SU-DHL-6 (cell line): Measurements from ENCODE around the gene DNMT3A.

ENCODE experiments used
- H2AFZ ChIP-seq: fragments of 200-600 bp; sonication (generic); 2 replicates; pipeline ENCODE4 v1.6.1; 2014; ENCODE audit warnings: low read depth, mild to moderate bottlenecking, moderate library complexity, mixed read lengths, antibody characterized with exemption, low read length; ENCODE audit not compliant: severe bottlenecking
- H3F3A ChIP-seq: fragments of 200-600 bp; shearing (Covaris generic); 2 replicates; pipeline ENCODE4 v1.6.0; 2016; ENCODE audit warnings: antibody characterized with exemption, mild to moderate bottlenecking; ENCODE audit not compliant: insufficient read depth
- H3K27ac ChIP-seq: fragments of 200-600 bp; sonication (generic); 2 replicates; pipeline ENCODE4 v1.5.1; 2016; ENCODE audit warnings: low read depth, mild to moderate bottlenecking, low read length, moderate library complexity, mixed read lengths
- H3K27me3 ChIP-seq: fragments of 200-600 bp; sonication (generic), shearing (Covaris generic); 2 replicates; pipeline ENCODE4 v1.6.0; 2014; ENCODE audit warnings: mild to moderate bottlenecking, low read length
- H3K36me3 ChIP-seq: fragments of 200-600 bp; sonication (generic); 2 replicates; pipeline ENCODE4 v1.6.1; 2014; ENCODE audit warnings: mild to moderate bottlenecking, low read length, mixed read lengths
- H3K4me2 ChIP-seq: fragments of 300-600, 200-600 bp; shearing (Covaris generic), sonication (generic); 2 replicates; pipeline ENCODE4 v1.6.0; 2014; ENCODE audit warnings: low read length, low read depth, mild to moderate bottlenecking; ENCODE audit not compliant: poor library complexity, severe bottlenecking
- H3K4me3 ChIP-seq: fragments of 200-600 bp; sonication (generic); 2 replicates; pipeline ENCODE4 v1.5.1; 2014; ENCODE audit warnings: antibody characterized with exemption, low read length, mild to moderate bottlenecking, mixed read lengths; ENCODE audit not compliant: insufficient read depth, poor library complexity, severe bottlenecking
- H3K79me2 ChIP-seq: fragments of 200-600 bp; sonication (generic); 2 replicates; pipeline ENCODE4 v1.6.1; 2014; ENCODE audit warnings: mild to moderate bottlenecking, low read length, moderate library complexity; ENCODE audit not compliant: insufficient read depth
- H3K9ac ChIP-seq: fragments of 200-600 bp; sonication (generic); 2 replicates; pipeline ENCODE4 v1.7.0; 2014; ENCODE audit warnings: mild to moderate bottlenecking, low read length
- H3K9me2 ChIP-seq: fragments of 200-600 bp; sonication (generic); replicated peaks from 2 replicates; pipeline ENCODE4 v1.6.1; 2014; ENCODE audit warnings: low read length; ENCODE audit not compliant: insufficient read depth
- H3K9me3 ChIP-seq: fragments of 200-600 bp; sonication (generic); 2 replicates; pipeline ENCODE4 v1.6.1; 2014; ENCODE audit warnings: low read length, mixed read lengths; ENCODE audit not compliant: insufficient read depth
- H4K20me1 ChIP-seq: fragments of 200-600 bp; sonication (generic); 2 replicates; pipeline ENCODE4 v1.6.1; 2014; ENCODE audit warnings: low read depth, mild to moderate bottlenecking, antibody characterized with exemption, low read length, moderate library complexity, mixed read lengths
- EZH2phosphoT487 ChIP-seq: fragments of 200-600 bp; sonication (generic), shearing (Covaris generic); conservative IDR thresholded peaks from 2 replicates; pipeline ENCODE4 v1.6.1; 2018; ENCODE audit warnings: mild to moderate bottlenecking, antibody characterized with exemption, low read length, moderate library complexity, mixed read lengths
- TF ChIP-seq, protein P1 (sequence below): fragments of 200-600 bp; sonication (generic); IDR thresholded peaks from one replicate; pipeline ENCODE4 v1.5.1; 2017; ENCODE audit warnings: antibody characterized with exemption, mild to moderate bottlenecking, low read length, moderate library complexity; ENCODE audit not compliant: insufficient read depth, poor library complexity, severe bottlenecking

DNMT3A gene

DNA sequence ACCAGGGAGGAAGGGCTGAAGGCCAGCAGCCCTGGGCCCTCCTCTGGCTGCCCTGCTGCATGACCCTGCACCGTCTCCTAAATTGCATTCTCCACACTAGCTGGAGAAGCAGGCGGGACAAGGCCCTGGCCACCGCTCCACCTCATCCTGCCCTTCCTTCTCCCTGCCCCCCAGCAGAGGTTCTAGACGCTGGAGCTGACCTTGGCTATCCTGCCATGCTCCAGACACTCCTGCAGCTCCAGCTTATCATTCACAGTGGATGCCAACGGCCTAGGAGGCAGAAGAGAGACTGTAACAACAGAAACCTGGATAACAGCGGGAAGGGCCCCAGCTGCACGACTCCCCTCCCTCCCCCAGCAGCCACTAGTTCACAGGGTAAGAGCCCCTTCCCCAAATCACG is 105.0 kb downstream of the DNMT3A start:
- no peaks in the 10 kb centered on the region for H4K20me1 ChIP-seq
- H3K4me3 ChIP-seq, result no peak overlapping the region

DNA sequence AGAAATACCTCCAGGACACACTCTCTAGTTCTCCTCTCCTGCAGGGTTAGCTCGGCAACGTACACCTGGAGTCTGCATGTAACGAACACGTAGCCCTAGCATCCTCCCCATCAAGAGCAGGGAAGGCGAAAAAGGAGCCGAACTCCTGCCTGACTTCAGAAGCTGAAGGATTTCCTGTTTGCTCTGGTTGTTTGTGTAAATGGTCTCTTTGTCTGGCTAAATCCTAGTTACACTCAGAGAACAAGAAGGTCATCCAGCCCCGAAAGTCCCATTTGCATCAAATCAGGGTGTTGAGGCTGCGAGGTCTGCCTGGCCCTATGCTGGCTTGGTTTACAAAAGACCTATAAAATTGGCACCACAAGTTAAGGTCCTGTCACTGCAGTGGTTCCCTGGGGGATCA is 107.0 kb downstream of the DNMT3A start:
- no peaks in the 10 kb centered on the region for H3K27me3 ChIP-seq
- H3K27ac ChIP-seq, result no peak overlapping the region
- no peaks in the 10 kb centered on the region for H3K9me3 ChIP-seq
- no peak overlapping the region for H3K4me2 ChIP-seq
- H4K20me1 ChIP-seq, result no peaks in the 10 kb centered on the region
- H3K79me2 ChIP-seq, result no peaks in the 10 kb centered on the region
- no peak overlapping the region for H3K9ac ChIP-seq
- no peaks in the 10 kb centered on the region for H3K36me3 ChIP-seq
- no peak overlapping the region for H2AFZ ChIP-seq
- TF ChIP-seq, protein P1, sequence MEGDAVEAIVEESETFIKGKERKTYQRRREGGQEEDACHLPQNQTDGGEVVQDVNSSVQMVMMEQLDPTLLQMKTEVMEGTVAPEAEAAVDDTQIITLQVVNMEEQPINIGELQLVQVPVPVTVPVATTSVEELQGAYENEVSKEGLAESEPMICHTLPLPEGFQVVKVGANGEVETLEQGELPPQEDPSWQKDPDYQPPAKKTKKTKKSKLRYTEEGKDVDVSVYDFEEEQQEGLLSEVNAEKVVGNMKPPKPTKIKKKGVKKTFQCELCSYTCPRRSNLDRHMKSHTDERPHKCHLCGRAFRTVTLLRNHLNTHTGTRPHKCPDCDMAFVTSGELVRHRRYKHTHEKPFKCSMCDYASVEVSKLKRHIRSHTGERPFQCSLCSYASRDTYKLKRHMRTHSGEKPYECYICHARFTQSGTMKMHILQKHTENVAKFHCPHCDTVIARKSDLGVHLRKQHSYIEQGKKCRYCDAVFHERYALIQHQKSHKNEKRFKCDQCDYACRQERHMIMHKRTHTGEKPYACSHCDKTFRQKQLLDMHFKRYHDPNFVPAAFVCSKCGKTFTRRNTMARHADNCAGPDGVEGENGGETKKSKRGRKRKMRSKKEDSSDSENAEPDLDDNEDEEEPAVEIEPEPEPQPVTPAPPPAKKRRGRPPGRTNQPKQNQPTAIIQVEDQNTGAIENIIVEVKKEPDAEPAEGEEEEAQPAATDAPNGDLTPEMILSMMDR, result no peak
- no peak overlapping the region for H3K4me3 ChIP-seq
- H3K9me2 ChIP-seq, result no peaks in the 10 kb centered on the region
- no peaks in the 10 kb centered on the region for H3F3A ChIP-seq

More for the DNA sequence above, 105.0 kb downstream of the DNMT3A start:
- H3K9ac ChIP-seq, result no peak overlapping the region
- no peaks in the 10 kb centered on the region for H3K79me2 ChIP-seq
- H2AFZ ChIP-seq, result no peak overlapping the region
- H3K27ac ChIP-seq, result no peak overlapping the region
- H3K27me3 ChIP-seq, result no peaks in the 10 kb centered on the region
- no peaks in the 10 kb centered on the region for H3K9me3 ChIP-seq
- no peaks in the 10 kb centered on the region for H3F3A ChIP-seq
- H3K36me3 ChIP-seq, result no peaks in the 10 kb centered on the region
- TF ChIP-seq, protein P1, result no peak
- TF ChIP-seq EZH2phosphoT487, result no peak
- no peak overlapping the region for H3K4me2 ChIP-seq
- no peaks in the 10 kb centered on the region for H3K9me2 ChIP-seq

DNA sequence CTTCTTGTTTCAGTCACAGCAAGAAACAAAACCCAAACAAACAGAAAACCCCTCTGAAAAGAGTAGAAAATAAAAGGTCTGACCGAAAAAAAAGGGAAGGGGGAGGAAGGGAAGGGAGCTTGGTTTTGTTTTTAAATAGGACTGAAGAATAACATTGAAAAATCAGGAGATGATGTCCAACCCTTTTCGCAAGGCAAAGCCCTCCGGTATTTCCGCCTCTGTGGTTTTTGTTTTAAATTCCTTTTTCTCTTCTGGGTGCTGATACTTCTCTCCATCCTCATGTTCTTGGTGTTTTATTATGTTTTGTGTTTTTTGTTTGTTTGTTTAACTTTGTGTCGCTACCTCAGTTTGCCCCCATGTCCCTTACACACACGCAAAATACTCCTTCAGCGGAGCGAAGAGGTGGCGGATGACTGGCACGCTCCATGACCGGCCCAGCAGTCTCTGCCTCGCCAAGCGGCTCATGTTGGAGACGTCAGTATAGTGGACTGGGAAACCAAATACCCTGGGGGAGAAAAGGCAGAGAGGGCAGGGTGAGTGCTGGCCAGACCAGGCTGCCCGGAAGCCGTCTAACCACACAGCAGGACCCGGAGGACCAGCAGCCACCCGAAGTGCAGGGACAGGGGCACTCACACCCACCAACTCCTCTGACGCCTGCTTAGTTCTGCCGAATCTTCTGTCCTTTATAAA is 107.7 kb downstream of the DNMT3A start:
- no peaks in the 10 kb centered on the region for H3F3A ChIP-seq
- no peak overlapping the region for H3K9ac ChIP-seq
- TF ChIP-seq EZH2phosphoT487, result no peak
- TF ChIP-seq, protein P1, result no peak
- H4K20me1 ChIP-seq, result no peaks in the 10 kb centered on the region
- H3K79me2 ChIP-seq, result no peaks in the 10 kb centered on the region
- H3K36me3 ChIP-seq, result no peaks in the 10 kb centered on the region
- no peak overlapping the region for H3K4me2 ChIP-seq
- no peaks in the 10 kb centered on the region for H3K9me3 ChIP-seq
- H3K4me3 ChIP-seq, result no peak overlapping the region
- H3K27ac ChIP-seq, result no peak overlapping the region
- H3K9me2 ChIP-seq, result no peaks in the 10 kb centered on the region
- no peak overlapping the region for H2AFZ ChIP-seq
- H3K27me3 ChIP-seq, result no peaks in the 10 kb centered on the region
